Kidney (tissue), 14 donors: ENCODE results near the gene TNFSF13. TPM values are rescaled to one million over a fixed set of nuclear protein-coding genes. Genes with fewer than 3 reads are reported as not detected.

ENCODE experiments used
- DNase-seq, 5 donors: peaks; one replicate each; pipeline ENCODE4 v3.0.0-alpha.2; 2013 to 2020
- FAIRE-seq: peaks from 2 replicates; lab custom pipeline; 2012; peaks lifted over from hg19 to GRCh38; lab: Jason Lieb, UNC
- H3K27ac ChIP-seq, 2 donors: one replicate each; pipeline ENCODE4 v1.7.0; 2013; ENCODE audit warnings: low read depth in 2 of 2, low read length in 2 of 2, inconsistent platforms in 1 of 2
- H3K27me3 ChIP-seq: one replicate; pipeline ENCODE4 v1.7.1; 2013; ENCODE audit warnings: low read length, inconsistent platforms; ENCODE audit not compliant: control insufficient read depth, insufficient read depth
- H3K36me3 ChIP-seq, 3 donors: one replicate each; pipeline versions ENCODE4 v1.7.0 to v1.7.1; 2013; ENCODE audit warnings: low read length in 3 of 3, control low read depth in 1 of 3, inconsistent platforms in 1 of 3; ENCODE audit not compliant: insufficient read depth in 3 of 3, control insufficient read depth in 2 of 3
- H3K4me1 ChIP-seq, 3 donors: one replicate each; pipeline versions ENCODE4 v1.7.0 to v1.7.1; 2013; ENCODE audit warnings: low read length in 3 of 3, inconsistent platforms in 1 of 3, low read depth in 1 of 3; ENCODE audit not compliant: control insufficient read depth in 2 of 3, insufficient read depth in 2 of 3
- H3K4me3 ChIP-seq, 3 donors: one replicate each; pipeline versions ENCODE4 v1.7.0 to v1.8.1; 2013; ENCODE audit warnings: low read length in 3 of 3, control low read depth in 1 of 3, inconsistent platforms in 1 of 3
- H3K9ac ChIP-seq, 3 donors: one replicate each; pipeline versions ENCODE4 v1.7.0 to v1.7.1; 2013; ENCODE audit warnings: low read length in 3 of 3, control low read depth in 1 of 3, inconsistent platforms in 1 of 3
- H3K9me3 ChIP-seq, 3 donors: one replicate each; pipeline versions ENCODE4 v1.7.0 to v1.7.1; 2013; ENCODE audit warnings: low read length in 3 of 3, control low read depth in 1 of 3, inconsistent platforms in 1 of 3; ENCODE audit not compliant: control insufficient read depth in 2 of 3, insufficient read depth in 1 of 3
- CTCF ChIP-seq: IDR thresholded peaks from 3 replicates; pipeline ENCODE4 v1.5.1; 2012; ENCODE audit warnings: mild to moderate bottlenecking, moderate library complexity, borderline replicate concordance; ENCODE audit not compliant: insufficient read depth; ENCODE audit errors: extremely low read depth
- intact Hi-C: fragments of 100-400 bp; cut with DNase I; formaldehyde crosslinking; loops from one replicate; pipeline ENCODE4 v1.11.1; 2022
- polyA plus RNA-seq: library from polyadenylated mRNA; stranded (reverse); fragments of 350-450 nt; fragmentation: Illumina TruSeq; extraction: RNeasy Lipid Tissue Mini Kit (QIAGEN cat#74804); gene quantifications from one replicate; pipeline ENCODE4 v1.2.3, GENCODE V29; 2014; ENCODE audit warnings: low read depth, low replicate concordance; ENCODE audit not compliant: insufficient read depth
- total RNA-seq: library from RNA; stranded (reverse); fragmentation: NEBNext Ultra II Directional; extraction: Animal tissue kit (Norgen Biotek cat#: 25700); gene quantifications from one replicate; pipeline ENCODE4 v1.2.1, GENCODE V29; 2021
- donor health status: control.
- donor health status: control.
- donor health status: control.
- donor health status: control.
- donor health status: control.
- donor health status: DM: yes; HTN: yes; CAD: no.
- donor health status: Normal renal cell carcinoma (clear cell type).

The TNFSF13 gene
- total and polyA plus RNA-seq, 2 donors from 2014 or later: 68.6 to 99.2 TPM

GRCh38 chr17:7575481-7575883 lies 16.9 kb downstream of the TNFSF13 start:
- Histone ChIP-seq H3K27me3 (no peaks in the 10 kb centered on the region), H3K27ac (no peak overlapping the region), H3K9ac (no peak overlapping the region), H3K4me3 (no peak overlapping the region), H3K9me3 (no peaks in the 10 kb centered on the region), H3K4me1 (peaks cover 9 to 37% (median 29%) of the 10 kb centered on the region in 3 donors), H3K36me3 (peaks cover 31 to 61% (median 45%) of the 10 kb centered on the region in 3 donors)
- FAIRE-seq (no peak), DNase-seq (no peak)
- intact Hi-C loops: no loop called here
- TF ChIP-seq CTCF: no peak

GRCh38 chr17:7575959-7576358 lies 17.4 kb downstream of the TNFSF13 start:
- H3K4me3 ChIP-seq: no peak overlapping the region
- no peaks in the 10 kb centered on the region for H3K27me3 ChIP-seq
- intact Hi-C loops: no loop called here
- peaks cover 31 to 57% (median 41%) of the 10 kb centered on the region in 3 donors for H3K36me3 ChIP-seq
- no peak overlapping the region for H3K27ac ChIP-seq
- FAIRE-seq (no peak), DNase-seq (no peak)
- H3K4me1 ChIP-seq: peaks cover 9 to 39% (median 32%) of the 10 kb centered on the region in 3 donors
- H3K9me3 ChIP-seq: no peaks in the 10 kb centered on the region
- TF ChIP-seq CTCF: no peak
- no peak overlapping the region for H3K9ac ChIP-seq

- H3K27ac ChIP-seq: no peak overlapping the region
- H3K4me1 ChIP-seq: peaks cover 9 to 42% (median 32%) of the 10 kb centered on the region in 3 donors
- no peaks in the 10 kb centered on the region for H3K27me3 ChIP-seq
- peak in 1 of 5 donors; percentile 52 for DNase-seq
- no peak for TF ChIP-seq CTCF
- H3K9me3 ChIP-seq: no peaks in the 10 kb centered on the region
- no peak overlapping the region for H3K9ac ChIP-seq
- FAIRE-seq: no peak
- intact Hi-C loops: no loop called here
- H3K36me3 ChIP-seq: peaks cover 31 to 51% (median 40%) of the 10 kb centered on the region in 3 donors
- H3K4me3 ChIP-seq: no peak overlapping the region
These were observed 17.9 kb downstream of the TNFSF13 start for GRCh38 chr17:7576432-7576937.
